ENCODE data around the gene CBX2. TPM values are rescaled to one million over a fixed set of nuclear protein-coding genes. Genes with fewer than 3 reads are reported as not detected.
A peak's percentile ranks its signal among the peaks of the same experiment; 100 is the strongest.

CBX2 gene
- total RNA-seq, 4 donors from 2014 or later, result 2.4 to 5.9 (median 4.5) TPM

GRCh38 chr17:79835953-79836509 lies 58.1 kb downstream of the CBX2 start:
- no peak overlapping the region for H3K4me3 ChIP-seq
- peaks cover 0 to 81% (median 51%) of the 10 kb centered on the region in 4 donors for H3K4me1 ChIP-seq
- no peak for TF ChIP-seq CTCF (IDR thresholded peaks at IDR 0.05)
- TF ChIP-seq POLR2A (IDR thresholded peaks at IDR 0.05), result no peak
- no peak for TF ChIP-seq EP300 (IDR thresholded peaks at IDR 0.05)
- H3K9me3 ChIP-seq, result no peaks in the 10 kb centered on the region
- 68 to 70% methylated on average over 21 to 22 of the region's 24 CpGs for WGBS, 2 donors
- H3K27ac ChIP-seq, result no peak overlapping the region
- peaks cover 0 to 14% of the 10 kb centered on the region in 2 donors for H3K27me3 ChIP-seq
- DNase-seq (ENCODE audit: low spot score in 2 of 2), result no peak
- peaks cover 0 to 21% (median 2%) of the 10 kb centered on the region in 3 donors for H3K36me3 ChIP-seq

GRCh38 chr17:79836510-79836971 lies 58.6 kb downstream of the CBX2 start:
- Histone ChIP-seq H3K27me3 (peaks cover 0 to 19% of the 10 kb centered on the region in 2 donors), H3K9me3 (no peaks in the 10 kb centered on the region), H3K4me1 (peaks cover 0 to 81% (median 48%) of the 10 kb centered on the region in 4 donors), H3K4me3 (peak overlapping the region in 3 of 4 donors; percentile 73 to 86 (median 75)), H3K36me3 (peaks cover 0 to 21% (median 2%) of the 10 kb centered on the region in 3 donors), H3K27ac (peak overlapping the region in 1 of 4 donors; percentile 49)
- WGBS, 2 donors, result 25 to 37% methylated on average over 16 to 18 of the region's 18 CpGs
- TF ChIP-seq POLR2A (IDR thresholded peaks at IDR 0.05), result no peak
- TF ChIP-seq CTCF (IDR thresholded peaks at IDR 0.05), result no peak
- no peak for TF ChIP-seq EP300 (IDR thresholded peaks at IDR 0.05)
- DNase-seq (ENCODE audit: low spot score in 2 of 2), result no peak

GRCh38 chr17:79836972-79837887 lies 59.3 kb downstream of the CBX2 start:
- peak overlapping the region; percentile 67 to 86 (median 74) for H3K4me3 ChIP-seq
- peak overlapping the region in 3 of 4 donors; percentile 49 to 94 (median 93) for H3K27ac ChIP-seq
- H3K27me3 ChIP-seq, result peaks cover 0 to 26% of the 10 kb centered on the region in 2 donors
- WGBS, 2 donors, result 24 to 27% methylated on average over 35 of the region's 41 CpGs
- H3K4me1 ChIP-seq, result peaks cover 0 to 81% (median 45%) of the 10 kb centered on the region in 4 donors
- no peak for DNase-seq (ENCODE audit: low spot score in 2 of 2)
- H3K9me3 ChIP-seq, result no peaks in the 10 kb centered on the region
- TF ChIP-seq CTCF (IDR thresholded peaks at IDR 0.05), result peak in 1 of 5 experiments; percentile 24
- TF ChIP-seq EP300 (IDR thresholded peaks at IDR 0.05), result peak in 1 of 2 donors; percentile 30
- TF ChIP-seq POLR2A (IDR thresholded peaks at IDR 0.05), result no peak
- peaks cover 0 to 21% (median 2%) of the 10 kb centered on the region in 3 donors for H3K36me3 ChIP-seq

Other genes starting within 250 kb of the CBX2 start
- not detected for gene RBFOX3, start 167.1 kb upstream of the CBX2 start, total RNA-seq
- gene ENPP7, start 47.2 kb upstream of the CBX2 start, total RNA-seq, result not detected
- gene CBX8, start 18.9 kb downstream of the CBX2 start, total RNA-seq, result 1 to 10 TPM in 1 of 4 donors, under 1 TPM in 2, not detected in 1; 0.84 to 4.2 (median 0.87) TPM
- gene CBX4, start 61.3 kb downstream of the CBX2 start, total RNA-seq, result 10 to 100 TPM; 11.6 to 15.3 (median 14.4) TPM